ENCODE measurements around the gene OR6T1.

Gene OR6T1

DNA sequence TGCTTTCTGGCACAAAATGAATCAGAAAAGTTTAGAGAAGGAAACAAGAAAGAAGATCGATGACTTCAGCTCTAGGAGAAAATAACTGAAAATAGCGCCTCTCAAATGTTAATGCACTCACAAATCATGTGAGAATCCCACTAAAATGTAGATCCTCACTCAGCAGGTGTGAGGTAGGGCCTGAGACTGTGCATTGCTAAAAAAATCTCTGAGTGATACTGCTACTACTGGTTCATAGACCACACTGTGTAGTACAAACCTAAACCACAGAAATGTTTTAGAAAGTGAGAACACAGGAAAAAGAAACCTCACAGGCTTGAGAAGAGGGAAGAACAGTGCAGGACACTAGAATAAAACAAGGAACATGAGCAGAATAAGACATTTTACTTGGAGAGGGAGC lies 39.7 kb downstream of the OR6T1 start:
- in situ Hi-C loops (cut with HindIII; ENCODE audit: low sequenced_read_pairs) = no loop called here
- no peak overlapping the region for H3K4me3 ChIP-seq (ENCODE audit: low read depth, low read length)
- TF ChIP-seq, protein P1, sequence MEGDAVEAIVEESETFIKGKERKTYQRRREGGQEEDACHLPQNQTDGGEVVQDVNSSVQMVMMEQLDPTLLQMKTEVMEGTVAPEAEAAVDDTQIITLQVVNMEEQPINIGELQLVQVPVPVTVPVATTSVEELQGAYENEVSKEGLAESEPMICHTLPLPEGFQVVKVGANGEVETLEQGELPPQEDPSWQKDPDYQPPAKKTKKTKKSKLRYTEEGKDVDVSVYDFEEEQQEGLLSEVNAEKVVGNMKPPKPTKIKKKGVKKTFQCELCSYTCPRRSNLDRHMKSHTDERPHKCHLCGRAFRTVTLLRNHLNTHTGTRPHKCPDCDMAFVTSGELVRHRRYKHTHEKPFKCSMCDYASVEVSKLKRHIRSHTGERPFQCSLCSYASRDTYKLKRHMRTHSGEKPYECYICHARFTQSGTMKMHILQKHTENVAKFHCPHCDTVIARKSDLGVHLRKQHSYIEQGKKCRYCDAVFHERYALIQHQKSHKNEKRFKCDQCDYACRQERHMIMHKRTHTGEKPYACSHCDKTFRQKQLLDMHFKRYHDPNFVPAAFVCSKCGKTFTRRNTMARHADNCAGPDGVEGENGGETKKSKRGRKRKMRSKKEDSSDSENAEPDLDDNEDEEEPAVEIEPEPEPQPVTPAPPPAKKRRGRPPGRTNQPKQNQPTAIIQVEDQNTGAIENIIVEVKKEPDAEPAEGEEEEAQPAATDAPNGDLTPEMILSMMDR (IDR thresholded peaks at IDR 0.05; ENCODE audit: low read depth, low read length) = no peak
- DNase-seq (ENCODE audit: low read depth, low spot score) = no peak

DNA sequence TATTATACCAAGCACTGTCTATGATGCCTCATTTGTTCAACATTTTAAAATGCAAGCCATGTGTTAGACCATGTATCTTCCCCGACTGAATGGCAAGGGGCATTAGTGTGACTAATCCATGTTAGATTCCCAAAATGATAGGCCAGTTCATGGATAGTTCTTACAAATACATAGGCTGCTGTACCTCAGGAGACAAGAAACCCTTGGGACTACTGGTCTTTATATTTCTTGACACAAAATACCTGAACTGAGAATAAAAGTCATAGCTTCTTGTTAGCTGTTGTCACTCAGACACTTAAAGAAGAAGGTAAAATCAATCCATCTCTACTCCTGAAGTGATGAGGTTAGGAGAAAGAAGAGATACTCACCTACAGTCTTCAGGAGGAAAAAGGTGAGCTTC lies 41.8 kb downstream of the OR6T1 start, which contains the start of gene OR8D4:
TSS of gene OR8D4 (plus strand) at position 301 of the 400 bp plus-strand sequence. CDS start 4,265 bp downstream, outside the sequence.
- TF ChIP-seq, protein P1 (IDR thresholded peaks at IDR 0.05; ENCODE audit: low read depth, low read length) = no peak
- no peak for DNase-seq (ENCODE audit: low read depth, low spot score)
- in situ Hi-C loops (cut with HindIII; ENCODE audit: low sequenced_read_pairs) = no loop called here
- H3K4me3 ChIP-seq (ENCODE audit: low read depth, low read length) = no peak within 1 kb of the TSS

DNA sequence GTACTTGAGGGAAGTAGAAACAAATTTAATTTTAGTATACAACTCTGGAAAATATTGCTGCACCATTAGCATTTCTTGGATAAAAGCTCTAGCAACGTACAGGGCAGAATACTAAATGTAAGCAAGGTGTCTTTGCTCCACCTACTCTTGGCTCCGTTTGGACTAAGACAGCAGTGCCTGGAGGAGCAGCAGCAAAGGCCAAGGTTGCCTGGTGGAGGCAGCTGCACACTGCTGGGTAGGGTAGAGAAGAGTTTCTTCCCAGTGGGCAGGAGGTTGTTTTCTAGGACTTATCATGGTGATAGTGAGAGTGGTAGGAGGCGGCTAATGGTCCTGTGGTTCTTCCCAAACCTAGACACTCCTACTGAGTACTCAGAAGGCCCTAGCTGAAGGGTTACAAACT lies 43.8 kb downstream of the OR6T1 start:
- in situ Hi-C loops (cut with HindIII; ENCODE audit: low sequenced_read_pairs) = no loop called here
- no peak for DNase-seq (ENCODE audit: low read depth, low spot score)
- no peak overlapping the region for H3K4me3 ChIP-seq (ENCODE audit: low read depth, low read length)
- TF ChIP-seq, protein P1 (IDR thresholded peaks at IDR 0.05; ENCODE audit: low read depth, low read length) = no peak

Measured in astrocyte of the spinal cord (primary cell).